ENCODE data around the gene SEC16A. TPM values are rescaled to one million over a fixed set of nuclear protein-coding genes. Genes with fewer than 3 reads are reported as not detected.

Gene SEC16A
- total RNA-seq, 1 experiment from 2014 or later = 56.4 TPM

GRCh38 chr9:136519263-136520052 lies 36.6 kb upstream of the SEC16A start:
- H3K27me3 ChIP-seq (ENCODE audit: insufficient read depth, low read length) = no peaks in the 10 kb centered on the region
- no peak overlapping the region for H3T11ph ChIP-seq (ENCODE audit: low read length)
- Mint-ChIP-seq H3K4me3 (no peak overlapping the region), H3K27me3 (ENCODE audit: low read depth) (no peaks in the 10 kb centered on the region), H3K36me3 (ENCODE audit: insufficient read depth in 1 of 3, low read depth in 3 of 3) (peaks cover 2 to 33% (median 32%) of the 10 kb centered on the region in 3 experiments; a peak in 6 of 7 replicates), H3K4me1 (no peaks in the 10 kb centered on the region), H3K27ac (no peak overlapping the region; a peak in 2 of 7 replicates), H3K9me3 (no peaks in the 10 kb centered on the region)
- no peak overlapping the region for H3K4ac ChIP-seq (ENCODE audit: low read depth, low read length)
- H4K8ac ChIP-seq (replicated peaks; ENCODE audit: insufficient read length, low read depth, low read length) = no peak overlapping the region
- H3K56ac ChIP-seq (ENCODE audit: insufficient read length, low read depth, low read length) = no peak overlapping the region
- H4K91ac ChIP-seq (ENCODE audit: insufficient read length, low read depth, low read length) = no peak overlapping the region
- no peak overlapping the region for H3K23ac ChIP-seq (ENCODE audit: insufficient read length, low read depth, low read length)
- no peak overlapping the region for H3K14ac ChIP-seq (ENCODE audit: insufficient read depth, low read length)
- WGBS (ENCODE audit: extremely low coverage, insufficient read length, low lambda C conversion rate) = no CpG with 5 or more reads among the region's 32 CpGs
- no peaks in the 10 kb centered on the region for H3K9me3 ChIP-seq (ENCODE audit: control insufficient read depth, low read depth, low read length)
- no peak overlapping the region for H2BK5ac ChIP-seq (ENCODE audit: insufficient read length, low read length)
- H3K79me1 ChIP-seq (ENCODE audit: insufficient read depth, low read depth, low read length, poor library complexity, severe bottlenecking) = no peaks in the 10 kb centered on the region
- H4K20me1 ChIP-seq (ENCODE audit: control insufficient read depth, insufficient read depth, insufficient read length) = no peaks in the 10 kb centered on the region
- H3K27ac ChIP-seq (ENCODE audit: insufficient read length, low read depth, low read length) = no peak overlapping the region
- H3K4me1 ChIP-seq (ENCODE audit: insufficient read depth, low read length) = no peaks in the 10 kb centered on the region
- H2BK12ac ChIP-seq (ENCODE audit: insufficient read length, low read depth, low read length) = no peak overlapping the region
- H2AFZ ChIP-seq (ENCODE audit: low read length) = no peak overlapping the region
- no peak overlapping the region for H4K5ac ChIP-seq (ENCODE audit: insufficient read length, low read depth, low read length)
- TF ChIP-seq CTCF (conservative IDR thresholded peaks at IDR 0.05) = no peak
- no peak for DNase-seq
- no peak overlapping the region for H2BK120ac ChIP-seq (ENCODE audit: low read depth, low read length, poor library complexity, severe bottlenecking)
- H2AK5ac ChIP-seq (ENCODE audit: insufficient read length, low read length) = no peak overlapping the region
- H2BK15ac ChIP-seq (ENCODE audit: low read depth, low read length) = no peak overlapping the region
- H3K18ac ChIP-seq (ENCODE audit: insufficient read length, low read depth, low read length) = no peak overlapping the region
- H3K23me2 ChIP-seq (ENCODE audit: insufficient read length, low read depth, low read length, poor library complexity, severe bottlenecking) = no peaks in the 10 kb centered on the region
- H3K4me2 ChIP-seq (ENCODE audit: insufficient read depth, insufficient read length, low read length) = no peak overlapping the region
- no peak overlapping the region for H3K9ac ChIP-seq (ENCODE audit: extremely low read depth, insufficient read length, low read length)
- no peak overlapping the region for H2BK20ac ChIP-seq (ENCODE audit: low read depth, low read length, poor library complexity, severe bottlenecking)
- H3K79me2 ChIP-seq (ENCODE audit: insufficient read depth, low read length) = no peaks in the 10 kb centered on the region
